ENCODE data around the gene CTSD. TPM values are rescaled to one million over a fixed set of nuclear protein-coding genes. Genes with fewer than 3 reads are reported as not detected.

Gene CTSD
- total RNA-seq, 1 experiment from 2014 or later: 199 TPM

- no peak for TF ChIP-seq ZBTB43 (CRISPR knock-in tag; IDR thresholded peaks at IDR 0.05)
- TF ChIP-seq GABPB1 (CRISPR knock-in tag; IDR thresholded peaks at IDR 0.05): no peak
- TF ChIP-seq NFE2L1 (CRISPR knock-in tag; IDR thresholded peaks at IDR 0.05): no peak
- TF ChIP-seq ZNF416 (CRISPR knock-in tag; IDR thresholded peaks at IDR 0.05): no peak
Measured at GRCh38 chr11:1734641-1735081, 29.1 kb downstream of the CTSD start (continued).

GRCh38 chr11:1733716-1734640 lies 29.7 kb downstream of the CTSD start:
- ATAC-seq (no peak), DNase-seq (ENCODE audit: low spot score) (no peak)
- H3K4me1 Mint-ChIP-seq: no peaks in the 10 kb centered on the region
- CTCF ChIA-PET: interaction anchor here (0.8 to 2.2 kb wide), 8 partner anchors 32 to 139 kb away, joined by 3 to 7 read pairs (median 3); no protein-coding TSS in a partner anchor
- no peak for TF ChIP-seq ATF3 (CRISPR knock-in tag; conservative IDR thresholded peaks at IDR 0.05)
- TF ChIP-seq HMGXB4 (CRISPR knock-in tag; IDR thresholded peaks at IDR 0.05): no peak
- TF ChIP-seq NR3C1 (CRISPR knock-in tag; conservative IDR thresholded peaks at IDR 0.05; ENCODE audit: low read depth): no peak
- TF ChIP-seq ZNF281 (CRISPR knock-in tag; IDR thresholded peaks at IDR 0.05): no peak
- no peak for TF ChIP-seq ZNF232 (CRISPR knock-in tag; IDR thresholded peaks at IDR 0.05)
- no peak for TF ChIP-seq ZNF423 (CRISPR knock-in tag; IDR thresholded peaks at IDR 0.05)
- H3K4me3 Mint-ChIP-seq: no peak overlapping the region
- H3K9me3 Mint-ChIP-seq: peaks cover 44% of the 10 kb centered on the region
- H3K27ac Mint-ChIP-seq: no peak overlapping the region
- H3K27me3 Mint-ChIP-seq (ENCODE audit: low read depth): peaks cover 49% of the 10 kb centered on the region
- POLR2A ChIA-PET: no interaction called here
- no peaks in the 10 kb centered on the region for H3K36me3 Mint-ChIP-seq

GRCh38 chr11:1733009-1733715 lies 30.6 kb downstream of the CTSD start:
- DNase-seq (ENCODE audit: low spot score) (no peak), ATAC-seq (no peak)
- POLR2A ChIA-PET: no interaction called here
- Mint-ChIP-seq H3K27ac (no peak overlapping the region), H3K4me1 (no peaks in the 10 kb centered on the region), H3K9me3 (peaks cover 41% of the 10 kb centered on the region), H3K27me3 (ENCODE audit: low read depth) (peaks cover 52% of the 10 kb centered on the region), H3K36me3 (no peaks in the 10 kb centered on the region), H3K4me3 (no peak overlapping the region)
- CTCF ChIA-PET: interaction anchor here (0.8 to 2.2 kb wide), 9 partner anchors 33 to 138 kb away, joined by 3 to 7 read pairs (median 4); partner anchors contain the start of gene KRTAP5-5
- TF ChIP-seq ZSCAN18 (CRISPR knock-in tag; IDR thresholded peaks at IDR 0.05) (no peak), ELF4 (CRISPR knock-in tag; IDR thresholded peaks at IDR 0.05; ENCODE audit: low read depth) (no peak), ZNF423 (CRISPR knock-in tag; IDR thresholded peaks at IDR 0.05) (no peak), CREB1 (CRISPR knock-in tag; IDR thresholded peaks at IDR 0.05) (no peak), ERG (CRISPR knock-in tag; IDR thresholded peaks at IDR 0.05) (no peak), ZNF232 (CRISPR knock-in tag; IDR thresholded peaks at IDR 0.05) (no peak), ZNF425 (CRISPR knock-in tag; conservative IDR thresholded peaks at IDR 0.05) (no peak), CDX4 (CRISPR knock-in tag; IDR thresholded peaks at IDR 0.05; ENCODE audit: borderline replicate concordance) (no peak), TEAD1 (CRISPR knock-in tag; IDR thresholded peaks at IDR 0.05) (no peak)
